ENCODE measurements around the gene ZNF81.
"Not testable (repeated sequence)": the region's sequence is repeated elsewhere in the genome, so short reads cannot be mapped to it uniquely, and the experiment has no call there.

The ZNF81 gene

DNA sequence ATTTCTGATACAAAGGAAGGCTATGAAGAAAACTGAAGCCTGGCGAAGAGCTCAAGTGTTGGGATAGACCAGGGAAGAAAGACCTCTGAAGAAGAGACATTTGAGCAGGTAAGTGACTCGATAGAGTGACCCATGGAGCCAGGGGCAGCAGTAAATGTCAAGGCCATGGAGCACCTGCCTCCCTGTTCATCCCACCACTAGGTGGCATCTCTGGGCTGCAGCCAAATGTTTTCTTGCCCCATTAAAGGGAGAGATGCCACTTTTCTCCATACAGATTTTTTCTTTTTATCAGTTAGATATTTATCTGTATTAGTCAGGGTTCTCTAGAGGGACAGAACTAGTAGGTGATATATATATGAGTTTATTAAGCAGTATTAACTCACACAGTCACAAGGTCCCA is 4.9 kb upstream of the ZNF81 start:
- H3K27ac ChIP-seq: no peak overlapping the region
- TF ChIP-seq, protein P1, sequence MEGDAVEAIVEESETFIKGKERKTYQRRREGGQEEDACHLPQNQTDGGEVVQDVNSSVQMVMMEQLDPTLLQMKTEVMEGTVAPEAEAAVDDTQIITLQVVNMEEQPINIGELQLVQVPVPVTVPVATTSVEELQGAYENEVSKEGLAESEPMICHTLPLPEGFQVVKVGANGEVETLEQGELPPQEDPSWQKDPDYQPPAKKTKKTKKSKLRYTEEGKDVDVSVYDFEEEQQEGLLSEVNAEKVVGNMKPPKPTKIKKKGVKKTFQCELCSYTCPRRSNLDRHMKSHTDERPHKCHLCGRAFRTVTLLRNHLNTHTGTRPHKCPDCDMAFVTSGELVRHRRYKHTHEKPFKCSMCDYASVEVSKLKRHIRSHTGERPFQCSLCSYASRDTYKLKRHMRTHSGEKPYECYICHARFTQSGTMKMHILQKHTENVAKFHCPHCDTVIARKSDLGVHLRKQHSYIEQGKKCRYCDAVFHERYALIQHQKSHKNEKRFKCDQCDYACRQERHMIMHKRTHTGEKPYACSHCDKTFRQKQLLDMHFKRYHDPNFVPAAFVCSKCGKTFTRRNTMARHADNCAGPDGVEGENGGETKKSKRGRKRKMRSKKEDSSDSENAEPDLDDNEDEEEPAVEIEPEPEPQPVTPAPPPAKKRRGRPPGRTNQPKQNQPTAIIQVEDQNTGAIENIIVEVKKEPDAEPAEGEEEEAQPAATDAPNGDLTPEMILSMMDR (conservative IDR thresholded peaks at IDR 0.05): peak; percentile 82

DNA sequence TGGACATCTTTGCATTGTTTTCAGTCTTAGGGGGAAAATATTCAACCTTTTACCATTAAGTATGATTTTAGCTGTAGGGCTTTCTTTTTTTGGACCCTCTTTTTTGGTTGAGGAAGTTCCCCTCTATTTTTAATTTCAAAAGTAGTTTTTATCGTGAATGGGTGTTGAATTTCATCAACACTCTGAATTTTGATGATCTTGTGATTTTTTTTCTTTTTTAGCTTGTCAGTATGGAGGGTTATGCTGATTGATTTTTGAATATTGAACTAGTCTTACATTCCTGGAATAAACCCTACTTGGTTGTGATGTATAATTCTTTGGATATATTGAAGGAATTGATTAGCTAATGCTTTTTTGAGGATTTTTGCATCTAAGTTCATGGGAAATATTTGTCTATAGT is 1.7 kb downstream of the ZNF81 start:
- TF ChIP-seq, protein P1 (conservative IDR thresholded peaks at IDR 0.05): no peak
- no peak overlapping the region for H3K27ac ChIP-seq

DNA sequence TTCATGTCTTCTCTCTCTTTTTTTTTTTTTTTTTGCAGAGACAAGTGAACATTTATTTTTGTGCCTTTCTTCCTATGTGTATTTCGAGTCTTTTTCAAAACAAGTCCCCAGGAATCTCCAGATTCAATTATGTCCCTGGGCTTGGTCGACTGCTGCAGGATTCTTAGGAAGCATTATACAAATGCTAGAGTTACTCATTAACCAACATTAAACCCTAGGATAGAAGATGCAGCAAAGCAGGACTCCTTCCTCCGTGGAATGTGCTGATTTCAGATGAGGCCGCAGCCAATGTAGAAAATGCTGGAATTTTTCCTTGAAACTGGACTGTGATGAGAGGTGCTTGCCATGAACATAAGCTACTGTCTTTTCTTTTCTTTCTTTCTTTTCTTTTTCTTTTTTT is 3.4 kb downstream of the ZNF81 start:
- H3K27ac ChIP-seq: peak overlapping the region; percentile 67
- TF ChIP-seq, protein P1 (conservative IDR thresholded peaks at IDR 0.05): no peak

DNA sequence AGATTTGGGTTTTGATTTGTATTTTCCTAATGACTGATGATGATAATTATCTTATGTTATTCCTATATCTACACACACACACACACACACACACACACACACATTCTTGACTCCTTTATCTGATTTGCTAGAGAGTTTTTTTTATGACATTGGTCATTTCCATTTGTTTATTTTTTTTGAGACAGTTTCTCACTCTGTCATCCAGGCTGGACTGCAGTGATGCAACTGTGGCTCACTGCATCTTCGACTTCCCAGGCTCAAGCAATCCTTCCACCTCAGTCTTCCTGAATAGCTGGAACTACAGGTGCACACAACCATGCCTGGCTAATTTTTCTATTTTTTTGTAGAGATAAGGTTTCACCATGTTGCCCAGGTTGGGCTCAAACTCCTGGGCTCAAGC is 6.7 kb downstream of the ZNF81 start:
- no peak overlapping the region for H3K27ac ChIP-seq
- TF ChIP-seq, protein P1 (conservative IDR thresholded peaks at IDR 0.05): no peak

DNA sequence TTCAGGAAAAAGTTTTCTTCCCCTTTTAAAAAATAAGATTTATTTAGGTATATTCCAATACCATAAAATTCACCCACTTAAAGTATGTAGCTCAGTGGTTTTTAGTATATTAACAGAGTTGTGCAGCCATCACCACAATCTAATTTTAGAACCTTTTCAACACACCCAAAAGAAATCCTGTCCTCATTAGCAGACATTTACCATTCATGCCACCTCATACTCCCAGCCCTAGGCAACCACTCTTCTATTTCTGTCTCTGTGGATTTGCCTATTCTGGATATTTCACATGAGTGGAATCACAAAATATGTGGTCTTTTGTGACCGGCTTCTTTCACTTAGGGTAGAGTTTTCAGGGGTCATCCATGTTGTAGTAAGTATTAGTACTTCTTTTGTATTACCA is 7.4 kb downstream of the ZNF81 start:
- TF ChIP-seq, protein P1 (conservative IDR thresholded peaks at IDR 0.05): no peak
- H3K27ac ChIP-seq: no peak overlapping the region

DNA sequence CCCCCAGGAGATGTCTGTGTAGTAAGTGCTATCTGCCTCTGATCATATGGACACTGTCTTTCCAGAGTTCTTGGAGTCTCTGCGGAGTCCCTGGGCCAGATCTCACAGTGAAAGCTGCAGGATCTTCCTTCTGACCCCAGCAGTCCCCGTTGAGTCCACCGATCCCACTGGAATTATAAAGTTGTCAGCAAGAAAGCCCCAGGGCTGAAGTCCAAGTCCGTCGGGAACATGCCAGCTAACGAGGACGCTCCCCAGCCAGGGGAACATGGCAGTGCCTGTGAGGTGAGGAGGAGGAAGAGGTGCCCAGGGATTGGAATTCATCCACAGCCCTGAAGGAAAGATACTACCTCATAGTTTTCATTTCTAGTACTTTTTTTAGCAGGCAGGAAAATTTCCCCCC is 9.3 kb downstream of the ZNF81 start:
- H3K27ac ChIP-seq: no peak overlapping the region
- TF ChIP-seq, protein P1 (conservative IDR thresholded peaks at IDR 0.05): no peak

DNA sequence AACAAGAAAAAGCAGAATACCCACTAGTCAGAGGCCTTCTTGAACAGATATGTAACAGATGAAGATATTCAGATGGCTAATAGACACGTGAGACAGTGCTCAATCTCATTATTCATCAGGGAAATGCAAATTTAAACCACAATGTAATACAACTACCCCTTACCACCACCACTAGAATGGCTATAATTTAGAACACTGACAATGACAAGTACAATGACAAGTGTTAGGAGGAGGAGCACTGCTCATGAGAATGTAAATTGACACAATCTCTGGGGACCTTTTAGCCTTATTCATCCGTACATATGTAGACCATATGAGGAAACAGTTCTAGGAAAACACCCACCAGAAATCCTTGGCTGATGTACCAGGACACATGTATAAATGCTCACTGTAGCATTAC is 13.1 kb downstream of the ZNF81 start:
- TF ChIP-seq, protein P1 (conservative IDR thresholded peaks at IDR 0.05): no peak
- no peak overlapping the region for H3K27ac ChIP-seq

DNA sequence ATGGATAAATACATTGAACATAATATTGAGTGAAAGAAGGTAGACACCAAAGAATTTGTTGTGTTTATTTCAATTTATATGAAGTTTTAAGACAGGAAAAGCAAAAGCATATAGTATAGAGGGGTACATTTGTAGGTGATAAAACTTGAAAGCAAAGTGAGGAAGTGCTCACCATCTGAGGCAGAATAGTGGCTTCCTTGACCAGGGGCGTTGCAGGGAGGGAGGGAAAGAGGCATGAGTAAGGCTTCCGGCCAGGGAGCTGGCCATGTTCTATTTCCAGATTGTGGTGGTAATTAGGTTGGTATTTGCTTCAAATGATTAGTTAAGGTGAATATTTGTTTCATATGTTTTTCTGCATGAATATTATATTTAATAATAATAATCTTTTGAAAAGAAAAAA is 13.7 kb downstream of the ZNF81 start:
- not testable (repeated sequence) for H3K27ac ChIP-seq

Data from VCaP (cell line).